PFSK-1 (cell line): ENCODE measurements around the gene ARID3A.

ENCODE experiments used
- FOXP2 ChIP-seq: optimal IDR thresholded peaks from 2 replicates; pipeline ENCODE3; 2011; ENCODE audit warnings: borderline replicate concordance, control low read depth, inconsistent platforms; ENCODE audit not compliant: insufficient read depth; ENCODE audit errors: extremely low read length, extremely low read depth
- POLR2AphosphoS5 ChIP-seq: IDR thresholded peaks from 2 replicates; pipeline ENCODE4 v1.6.1; 2012; ENCODE audit warnings: low read depth, mild to moderate bottlenecking, control low read depth, low read length, moderate library complexity
- SIN3A ChIP-seq: IDR thresholded peaks from 2 replicates; pipeline ENCODE4 v1.6.1; 2012; ENCODE audit warnings: mild to moderate bottlenecking, low read length, moderate library complexity, borderline replicate concordance; ENCODE audit not compliant: insufficient read depth
- TAF1 ChIP-seq: IDR thresholded peaks from 2 replicates; pipeline ENCODE4 v1.6.1; 2012; ENCODE audit warnings: low read length, control low read depth, borderline replicate concordance; ENCODE audit not compliant: insufficient read depth
- TF ChIP-seq, protein P1 (sequence below), 2 experiments: IDR thresholded peaks; 2 replicates each; pipeline versions ENCODE4 v1.6.1 to v1.8.0; 2011 to 2012; ENCODE audit warnings: low read depth in 2 of 2, low read length in 2 of 2, control low read depth in 1 of 2, inconsistent platforms in 1 of 2, mild to moderate bottlenecking in 1 of 2, moderate library complexity in 1 of 2; ENCODE audit not compliant: insufficient read depth in 1 of 2

The ARID3A gene

DNA sequence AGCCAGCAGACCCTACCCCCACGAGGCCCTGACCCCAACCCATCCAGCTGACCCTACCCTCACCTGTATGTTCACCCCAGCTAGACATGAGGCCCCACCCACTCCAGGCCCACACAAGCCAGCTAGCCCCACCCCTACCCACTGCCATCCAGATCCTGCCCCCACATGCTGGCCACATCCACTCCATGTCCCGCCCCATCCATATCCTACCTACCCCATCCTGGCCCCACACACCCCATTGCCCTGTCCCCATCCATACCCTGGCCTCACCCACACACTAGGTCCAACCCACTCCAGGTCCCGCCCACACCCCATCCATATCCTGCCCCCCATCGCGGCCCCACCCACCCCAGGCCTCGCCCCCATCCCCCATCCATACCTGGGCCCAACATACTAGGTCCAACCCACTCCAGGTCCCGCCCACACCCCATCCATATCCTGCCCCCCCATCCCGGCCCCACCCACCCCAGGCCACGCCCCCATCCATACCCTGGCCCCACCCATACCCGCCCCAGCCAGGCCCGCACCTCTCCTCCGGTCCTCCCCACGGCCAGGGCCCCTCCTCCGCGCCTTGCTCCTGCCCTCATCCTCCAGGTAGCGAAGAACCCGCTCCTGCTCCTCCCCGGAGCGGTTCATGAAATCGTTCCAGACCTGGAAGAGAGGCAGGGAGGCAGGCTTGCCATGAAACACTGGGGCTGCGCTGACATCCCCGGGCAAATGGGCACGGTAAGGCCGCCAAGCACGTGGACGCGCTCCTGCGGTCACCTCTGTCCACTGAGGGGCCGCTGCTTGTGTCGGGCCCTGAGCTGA lies 25.3 kb upstream of the ARID3A start:
- TF ChIP-seq, protein P1, sequence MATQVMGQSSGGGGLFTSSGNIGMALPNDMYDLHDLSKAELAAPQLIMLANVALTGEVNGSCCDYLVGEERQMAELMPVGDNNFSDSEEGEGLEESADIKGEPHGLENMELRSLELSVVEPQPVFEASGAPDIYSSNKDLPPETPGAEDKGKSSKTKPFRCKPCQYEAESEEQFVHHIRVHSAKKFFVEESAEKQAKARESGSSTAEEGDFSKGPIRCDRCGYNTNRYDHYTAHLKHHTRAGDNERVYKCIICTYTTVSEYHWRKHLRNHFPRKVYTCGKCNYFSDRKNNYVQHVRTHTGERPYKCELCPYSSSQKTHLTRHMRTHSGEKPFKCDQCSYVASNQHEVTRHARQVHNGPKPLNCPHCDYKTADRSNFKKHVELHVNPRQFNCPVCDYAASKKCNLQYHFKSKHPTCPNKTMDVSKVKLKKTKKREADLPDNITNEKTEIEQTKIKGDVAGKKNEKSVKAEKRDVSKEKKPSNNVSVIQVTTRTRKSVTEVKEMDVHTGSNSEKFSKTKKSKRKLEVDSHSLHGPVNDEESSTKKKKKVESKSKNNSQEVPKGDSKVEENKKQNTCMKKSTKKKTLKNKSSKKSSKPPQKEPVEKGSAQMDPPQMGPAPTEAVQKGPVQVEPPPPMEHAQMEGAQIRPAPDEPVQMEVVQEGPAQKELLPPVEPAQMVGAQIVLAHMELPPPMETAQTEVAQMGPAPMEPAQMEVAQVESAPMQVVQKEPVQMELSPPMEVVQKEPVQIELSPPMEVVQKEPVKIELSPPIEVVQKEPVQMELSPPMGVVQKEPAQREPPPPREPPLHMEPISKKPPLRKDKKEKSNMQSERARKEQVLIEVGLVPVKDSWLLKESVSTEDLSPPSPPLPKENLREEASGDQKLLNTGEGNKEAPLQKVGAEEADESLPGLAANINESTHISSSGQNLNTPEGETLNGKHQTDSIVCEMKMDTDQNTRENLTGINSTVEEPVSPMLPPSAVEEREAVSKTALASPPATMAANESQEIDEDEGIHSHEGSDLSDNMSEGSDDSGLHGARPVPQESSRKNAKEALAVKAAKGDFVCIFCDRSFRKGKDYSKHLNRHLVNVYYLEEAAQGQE (IDR thresholded peaks at IDR 0.05; ENCODE audit: insufficient read depth in 1 of 2, low read depth in 2 of 2, low read length in 2 of 2) = no peak
- TF ChIP-seq POLR2AphosphoS5 (no peak), TAF1 (no peak), SIN3A (no peak), FOXP2 (no peak)

DNA sequence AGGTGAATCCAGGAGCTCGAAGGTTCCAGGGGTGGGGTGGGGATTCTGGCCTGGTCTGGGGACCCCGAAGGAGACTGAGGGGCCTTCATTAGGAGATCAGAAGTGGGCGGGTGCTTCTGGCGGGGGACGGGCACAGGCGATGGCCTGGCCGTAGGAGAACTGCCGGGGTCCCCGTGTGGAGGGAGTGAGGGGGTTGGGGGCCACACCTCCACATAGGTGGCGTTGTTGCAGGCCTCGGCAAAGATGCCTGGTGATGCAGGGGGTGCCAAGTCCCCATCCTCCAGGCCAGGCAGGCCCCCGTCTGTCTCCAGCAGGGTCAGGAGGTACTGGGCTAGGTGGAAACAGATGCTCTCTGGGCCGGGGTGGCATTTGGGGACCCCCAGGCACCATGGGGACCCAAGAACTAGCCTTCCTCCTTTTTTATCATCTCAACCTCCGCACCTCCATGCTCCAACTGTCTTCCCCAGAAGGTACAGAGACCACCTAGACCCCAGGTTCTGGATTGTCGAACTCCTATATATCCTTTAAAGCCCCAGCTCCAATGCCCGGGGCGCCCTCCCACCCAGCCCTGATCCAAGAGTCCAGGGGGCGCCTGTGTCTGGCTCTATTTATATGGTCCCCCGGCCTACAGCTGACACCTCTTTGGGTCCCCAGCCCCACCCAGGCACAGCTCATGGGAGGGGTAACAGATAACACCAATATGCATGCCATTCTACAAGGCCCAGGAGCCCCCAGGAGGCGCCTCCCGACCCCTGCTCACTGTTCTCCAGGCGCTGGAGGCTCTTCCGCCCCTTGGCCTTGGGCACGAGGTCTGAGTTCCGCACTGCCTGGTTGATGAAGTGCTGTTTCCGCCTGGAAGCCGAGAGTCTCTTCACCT lies 24.4 kb upstream of the ARID3A start:
- TF ChIP-seq SIN3A (no peak), FOXP2 (no peak), POLR2AphosphoS5 (no peak), TAF1 (no peak)
- TF ChIP-seq, protein P1 (IDR thresholded peaks at IDR 0.05; ENCODE audit: insufficient read depth in 1 of 2, low read depth in 2 of 2, low read length in 2 of 2) = no peak

DNA sequence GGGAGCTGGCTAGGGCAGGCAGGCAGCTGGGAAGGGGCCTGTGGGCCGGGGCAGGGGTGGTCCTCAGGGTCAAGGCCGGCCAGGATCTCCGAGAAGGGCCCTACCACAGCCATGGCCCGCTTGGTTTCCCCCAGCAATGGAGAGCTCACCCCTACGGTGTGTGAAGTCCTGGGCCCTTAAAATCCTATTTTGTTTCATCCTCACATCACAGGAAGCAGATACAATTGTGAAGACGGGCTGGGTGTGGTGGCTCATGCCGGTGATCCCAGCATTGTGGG lies 23.8 kb upstream of the ARID3A start:
- no peak for TF ChIP-seq TAF1

DNA sequence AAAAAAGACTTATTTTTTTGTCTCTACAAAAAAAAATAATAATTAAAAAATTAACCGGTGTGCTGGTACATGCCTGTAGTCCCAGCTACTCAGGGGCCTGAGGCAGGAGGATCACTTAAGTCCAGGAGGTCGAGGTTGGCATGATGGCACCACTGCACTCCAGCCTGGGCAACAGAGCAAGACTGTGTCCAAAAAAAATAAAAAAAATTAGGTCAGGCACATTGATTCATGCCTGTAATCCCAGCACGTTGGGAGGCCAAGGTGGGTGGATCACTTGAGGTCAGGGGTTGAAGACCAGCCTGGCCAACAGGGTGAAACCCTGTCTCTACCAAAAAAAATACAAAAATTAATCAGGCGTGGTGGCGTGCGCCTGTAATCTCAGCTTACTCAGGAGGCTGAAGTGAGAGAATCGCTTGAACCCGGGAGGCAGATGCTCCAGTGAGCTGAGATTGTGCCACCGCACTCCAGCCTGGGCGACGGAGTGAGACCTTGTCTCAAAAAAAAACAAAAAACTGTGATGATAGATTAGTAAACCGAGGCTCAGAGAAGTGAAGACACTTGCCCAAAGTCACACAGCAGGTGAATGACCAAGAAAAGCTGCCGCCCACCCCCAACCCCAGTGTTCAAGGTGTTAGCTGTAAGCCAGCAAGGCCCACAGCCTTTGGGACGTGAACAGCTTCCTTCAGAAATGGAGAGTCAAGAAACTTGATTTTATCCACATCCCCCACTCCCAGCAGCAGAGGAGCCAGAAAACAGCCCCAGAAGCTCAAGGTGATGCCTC lies 23.2 kb upstream of the ARID3A start:
- no peak for TF ChIP-seq POLR2AphosphoS5
- TF ChIP-seq, protein P1 (IDR thresholded peaks at IDR 0.05; ENCODE audit: insufficient read depth in 1 of 2, low read depth in 2 of 2, low read length in 2 of 2) = no peak
- no peak for TF ChIP-seq FOXP2
- no peak for TF ChIP-seq TAF1
- TF ChIP-seq SIN3A = no peak

DNA sequence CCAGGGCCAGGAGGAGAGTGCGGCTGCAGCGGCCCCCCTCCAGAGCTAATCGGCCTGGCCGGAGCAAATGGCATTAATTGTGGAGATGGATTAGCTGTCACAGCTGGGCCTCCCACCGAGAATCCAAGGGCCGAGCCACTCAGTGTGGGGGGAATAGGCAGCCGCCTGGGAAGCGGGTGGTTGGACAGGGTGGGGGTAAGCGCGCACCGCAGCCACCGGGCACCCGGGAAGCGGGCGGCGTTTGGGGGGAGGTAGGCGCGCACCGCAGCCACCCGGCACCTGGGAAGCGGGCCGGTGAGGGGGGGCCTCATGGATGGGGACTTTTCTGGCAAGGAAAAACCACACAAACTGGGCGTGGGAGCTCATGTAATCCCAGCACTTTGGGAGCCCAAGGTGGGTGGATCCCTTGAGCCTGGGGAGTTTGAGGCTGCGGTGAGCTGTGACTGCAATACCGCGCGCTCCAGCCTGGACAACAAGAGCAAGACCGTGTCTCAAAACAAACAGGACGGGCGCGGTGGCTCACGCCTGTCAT lies 22.5 kb upstream of the ARID3A start:
- TF ChIP-seq POLR2AphosphoS5 = no peak
- TF ChIP-seq SIN3A = no peak
- TF ChIP-seq, protein P1 (IDR thresholded peaks at IDR 0.05; ENCODE audit: insufficient read depth in 1 of 2, low read depth in 2 of 2, low read length in 2 of 2) = no peak
- TF ChIP-seq TAF1 = no peak
- no peak for TF ChIP-seq FOXP2
